ENCODE data around the gene FXYD2. TPM values are rescaled to one million over a fixed set of nuclear protein-coding genes. Genes with fewer than 3 reads are reported as not detected.

FXYD2 gene
- total RNA-seq, 2 experiments from 2014 or later, result 28.0 to 31.2 TPM

DNA sequence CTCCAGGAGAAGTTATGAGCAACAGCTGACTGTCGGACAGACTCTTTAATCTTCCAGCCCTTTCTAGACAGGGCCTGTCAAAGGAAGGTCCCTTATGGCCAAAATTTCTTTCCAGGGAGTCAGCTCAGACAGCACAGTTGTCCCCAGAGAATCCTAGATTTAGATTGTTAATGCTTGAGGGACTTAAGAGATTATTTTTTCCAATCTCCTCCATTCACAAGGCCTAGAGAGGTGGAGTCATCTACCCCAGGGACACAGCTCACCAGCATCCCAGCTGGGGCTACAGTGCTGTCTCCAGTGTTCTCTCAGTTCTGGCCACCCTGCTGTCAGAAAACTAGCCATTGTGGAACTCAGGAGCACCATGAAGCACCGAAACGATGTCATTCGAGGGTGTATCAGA lies 35.3 kb downstream of the FXYD2 start:
- Mint-ChIP-seq H3K36me3 (no peaks in the 10 kb centered on the region), H3K4me3 (no peak overlapping the region), H3K9me3 (no peaks in the 10 kb centered on the region), H3K4me1 (no peaks in the 10 kb centered on the region), H3K27ac (no peak overlapping the region), H3K27me3 (peaks cover 37% of the 10 kb centered on the region)
- POLR2A ChIA-PET, result no interaction called here
- ATAC-seq (ENCODE audit: low read depth), result no peak
- no peak for DNase-seq

- POLR2A ChIA-PET, result no interaction called here
- ATAC-seq (ENCODE audit: low read depth) (no peak), DNase-seq (no peak)
- Mint-ChIP-seq H3K27ac (no peak overlapping the region), H3K27me3 (peaks cover 16% of the 10 kb centered on the region), H3K9me3 (no peaks in the 10 kb centered on the region), H3K4me1 (no peaks in the 10 kb centered on the region), H3K36me3 (no peaks in the 10 kb centered on the region), H3K4me3 (no peak overlapping the region)
Measured at GRCh38 chr11:117786135-117786870, 38.2 kb downstream of the FXYD2 start.

- Mint-ChIP-seq H3K27me3 (peaks cover 10% of the 10 kb centered on the region), H3K27ac (no peak overlapping the region), H3K4me1 (no peaks in the 10 kb centered on the region), H3K4me3 (no peak overlapping the region), H3K36me3 (no peaks in the 10 kb centered on the region), H3K9me3 (no peaks in the 10 kb centered on the region)
- DNase-seq, result no peak
- ATAC-seq (ENCODE audit: low read depth), result no peak
- POLR2A ChIA-PET, result no interaction called here
Measured at GRCh38 chr11:117782101-117782500, 42.4 kb downstream of the FXYD2 start.

DNA sequence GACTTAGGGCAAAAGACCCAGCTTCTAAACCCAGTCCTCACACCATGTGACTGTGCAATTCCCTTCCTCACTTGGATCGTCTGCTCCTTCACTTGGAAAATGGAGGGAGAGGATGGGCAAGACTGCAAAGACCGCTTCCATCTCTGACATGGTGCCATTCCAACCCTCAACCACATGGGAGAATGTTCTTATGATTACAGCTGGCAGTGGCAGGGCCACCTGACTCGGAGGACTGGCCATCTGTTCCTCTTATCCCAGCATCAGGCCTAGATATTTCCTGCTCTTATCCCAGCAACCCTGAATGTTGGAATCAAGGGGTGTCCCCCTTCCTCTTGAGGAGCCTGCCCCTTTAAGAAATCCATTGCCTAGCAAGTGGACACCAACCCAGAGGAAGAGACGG lies 42.9 kb downstream of the FXYD2 start:
- Mint-ChIP-seq H3K27me3 (peaks cover 10% of the 10 kb centered on the region), H3K4me1 (no peaks in the 10 kb centered on the region), H3K36me3 (no peaks in the 10 kb centered on the region), H3K4me3 (no peak overlapping the region), H3K9me3 (no peaks in the 10 kb centered on the region), H3K27ac (no peak overlapping the region)
- ATAC-seq (ENCODE audit: low read depth) (no peak), DNase-seq (no peak)
- POLR2A ChIA-PET, result no interaction called here

- POLR2A ChIA-PET, result no interaction called here
- peaks cover 7% of the 10 kb centered on the region for H3K27me3 Mint-ChIP-seq
- H3K4me1 Mint-ChIP-seq, result no peaks in the 10 kb centered on the region
Measured at GRCh38 chr11:117780456-117780855, 44.1 kb downstream of the FXYD2 start.

DNA sequence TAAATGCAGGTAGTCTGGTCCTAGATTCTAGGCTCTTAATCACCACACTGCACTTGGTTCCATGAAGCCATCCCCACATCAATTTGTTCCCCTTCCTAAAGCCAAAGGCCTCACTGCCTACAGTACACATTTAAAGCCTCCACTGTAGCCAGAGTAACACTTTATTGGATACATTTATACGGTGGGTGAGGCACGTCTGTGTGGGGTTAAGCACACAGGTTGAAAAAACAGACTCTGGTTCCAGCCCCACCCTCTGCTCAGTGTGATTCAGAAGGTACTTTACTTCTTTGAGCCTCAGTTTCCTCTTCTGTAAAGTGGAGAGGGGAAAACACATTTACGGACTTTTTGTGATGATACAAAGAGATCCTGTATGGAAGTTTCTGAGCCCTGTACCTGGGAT lies 50.0 kb downstream of the FXYD2 start:
- H3K4me1 Mint-ChIP-seq, result no peaks in the 10 kb centered on the region
- peaks cover 1% of the 10 kb centered on the region for H3K27me3 Mint-ChIP-seq
- POLR2A ChIA-PET, result no interaction called here
- no peak overlapping the region for H3K4me3 Mint-ChIP-seq
- H3K9me3 Mint-ChIP-seq, result no peaks in the 10 kb centered on the region
- DNase-seq (no peak), ATAC-seq (ENCODE audit: low read depth) (no peak)
- no peak overlapping the region for H3K27ac Mint-ChIP-seq
- H3K36me3 Mint-ChIP-seq, result no peaks in the 10 kb centered on the region

More at GRCh38 chr11:117780456-117780855, 44.1 kb downstream of the FXYD2 start:
- no peak for ATAC-seq (ENCODE audit: low read depth)
- no peak overlapping the region for H3K27ac Mint-ChIP-seq
- no peak overlapping the region for H3K4me3 Mint-ChIP-seq
- H3K36me3 Mint-ChIP-seq, result no peaks in the 10 kb centered on the region
- no peak for DNase-seq
- no peaks in the 10 kb centered on the region for H3K9me3 Mint-ChIP-seq

DNA sequence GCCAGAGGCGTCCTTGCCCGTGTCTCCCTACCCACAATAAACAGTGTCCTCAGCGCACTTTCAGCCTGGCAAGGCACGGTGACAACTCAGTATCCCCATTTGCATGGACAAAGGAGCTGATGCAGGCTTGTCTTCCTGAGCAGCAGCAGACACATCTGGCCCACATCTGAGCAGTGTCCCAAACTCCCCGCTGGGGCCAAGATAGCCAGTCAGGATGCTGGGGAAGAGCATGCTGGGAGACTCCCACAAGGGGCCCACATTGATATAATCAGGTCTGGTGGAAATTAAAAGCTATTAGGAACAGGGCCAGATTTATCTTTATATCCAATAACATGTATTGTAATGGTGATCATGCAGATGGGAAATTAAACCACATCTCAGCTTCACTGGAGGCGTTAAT lies 52.2 kb downstream of the FXYD2 start:
- no peak overlapping the region for H3K27ac Mint-ChIP-seq
- H3K4me1 Mint-ChIP-seq, result no peaks in the 10 kb centered on the region
- ATAC-seq (ENCODE audit: low read depth), result no peak
- peaks cover 3% of the 10 kb centered on the region for H3K27me3 Mint-ChIP-seq
- H3K4me3 Mint-ChIP-seq, result no peak overlapping the region
- POLR2A ChIA-PET, result no interaction called here
- no peaks in the 10 kb centered on the region for H3K36me3 Mint-ChIP-seq
- H3K9me3 Mint-ChIP-seq, result no peaks in the 10 kb centered on the region
- DNase-seq, result no peak

DNA sequence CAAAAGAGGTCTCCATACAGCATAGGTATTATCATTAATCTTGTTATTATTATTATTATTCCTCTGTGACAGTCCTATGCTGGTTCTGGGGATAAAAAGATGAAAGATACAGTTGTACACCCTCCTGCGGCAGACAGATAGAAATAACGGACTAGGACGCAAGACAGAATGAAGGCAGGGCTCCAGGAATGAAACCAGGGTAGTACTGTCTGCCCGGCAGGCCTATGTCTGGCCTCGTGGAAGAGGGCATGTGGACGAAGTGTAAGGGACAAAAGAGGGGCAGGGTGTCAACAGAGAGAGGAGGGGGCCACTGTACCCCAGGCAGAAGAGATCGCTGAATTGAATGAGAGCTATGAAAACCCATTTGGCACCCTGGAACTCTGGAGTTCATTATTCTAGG lies 52.7 kb downstream of the FXYD2 start:
- Mint-ChIP-seq H3K27ac (no peak overlapping the region), H3K9me3 (no peaks in the 10 kb centered on the region), H3K27me3 (peaks cover 3% of the 10 kb centered on the region), H3K36me3 (no peaks in the 10 kb centered on the region), H3K4me3 (no peak overlapping the region), H3K4me1 (no peaks in the 10 kb centered on the region)
- no peak for DNase-seq
- no peak for ATAC-seq (ENCODE audit: low read depth)
- POLR2A ChIA-PET, result no interaction called here

DNA sequence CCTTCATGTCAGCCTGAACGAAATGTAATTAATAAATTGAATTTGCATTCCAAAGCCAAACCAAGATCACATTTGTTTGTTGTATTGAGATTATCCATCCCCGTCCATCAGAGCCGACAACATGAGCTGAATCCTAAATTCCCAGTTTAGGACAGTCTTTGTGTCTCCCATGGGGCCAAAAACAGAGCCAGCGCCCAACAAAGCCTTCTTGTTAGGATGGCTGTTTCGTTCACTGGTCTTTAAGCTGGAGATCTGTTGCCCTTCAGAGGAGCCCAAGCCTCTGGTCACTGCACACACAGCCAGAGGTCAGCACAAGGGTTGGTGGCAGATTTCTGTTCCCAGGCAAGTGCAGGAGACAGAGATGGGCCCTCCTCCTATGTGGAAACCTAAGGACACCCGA lies 53.3 kb downstream of the FXYD2 start:
- no peak for DNase-seq
- no peaks in the 10 kb centered on the region for H3K36me3 Mint-ChIP-seq
- no peak overlapping the region for H3K4me3 Mint-ChIP-seq
- no peaks in the 10 kb centered on the region for H3K9me3 Mint-ChIP-seq
- no peak for ATAC-seq (ENCODE audit: low read depth)
- H3K27me3 Mint-ChIP-seq, result peaks cover 3% of the 10 kb centered on the region
- H3K4me1 Mint-ChIP-seq, result no peaks in the 10 kb centered on the region
- no peak overlapping the region for H3K27ac Mint-ChIP-seq
- POLR2A ChIA-PET, result no interaction called here

DNA sequence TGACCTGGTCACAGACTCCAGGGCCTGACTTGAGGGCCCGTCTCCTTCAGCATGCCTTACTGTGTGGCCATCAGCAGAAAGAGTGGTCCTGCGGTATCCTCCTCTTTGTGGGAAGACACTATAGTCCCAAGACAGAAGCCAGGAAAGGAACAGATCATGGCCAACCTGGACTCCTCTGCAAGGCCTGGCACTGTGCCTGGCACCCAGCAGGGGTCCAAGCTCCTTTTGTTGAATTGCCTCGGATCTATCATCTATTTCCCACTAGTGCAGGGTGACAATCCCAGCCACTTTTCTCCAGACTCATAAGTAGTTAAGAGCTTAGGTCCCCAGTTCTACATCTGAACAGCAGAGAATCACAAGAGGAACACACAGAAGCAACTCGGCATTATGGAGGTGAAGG lies 54.5 kb downstream of the FXYD2 start:
- H3K9me3 Mint-ChIP-seq, result no peaks in the 10 kb centered on the region
- H3K4me1 Mint-ChIP-seq, result no peaks in the 10 kb centered on the region
- ATAC-seq (ENCODE audit: low read depth) (no peak), DNase-seq (no peak)
- H3K36me3 Mint-ChIP-seq, result no peaks in the 10 kb centered on the region
- POLR2A ChIA-PET, result no interaction called here
- no peak overlapping the region for H3K27ac Mint-ChIP-seq
- H3K4me3 Mint-ChIP-seq, result no peak overlapping the region
- peaks cover 3% of the 10 kb centered on the region for H3K27me3 Mint-ChIP-seq

Other genes starting within 250 kb of the FXYD2 start
- gene DSCAML1, start 27.5 kb downstream of the FXYD2 start, total RNA-seq, result 1 to 10 TPM; 1.4 to 3.1 TPM
- under 1 TPM in 1 of 2 experiments, not detected in 1; 0.31 TPM for gene FXYD6, start 51.9 kb upstream of the FXYD2 start, total RNA-seq
- gene TMPRSS13, start 104.7 kb upstream of the FXYD2 start, total RNA-seq, result 1 to 10 TPM; 2.7 to 5.0 TPM
- 100 to 1,000 TPM; 304 TPM for gene IL10RA, start 161.7 kb upstream of the FXYD2 start, total RNA-seq